NAMALWA (cell line): Measurements from ENCODE around the gene NUPR2.
"Not testable (repeated sequence)": the region's sequence is repeated elsewhere in the genome, so short reads cannot be mapped to it uniquely, and the experiment has no call there.

Source experiments
- DNase-seq: peaks from one replicate; pipeline ENCODE4 v3.0.0-alpha.2; 2015; ENCODE audit warnings: low spot score

The NUPR2 gene

DNA sequence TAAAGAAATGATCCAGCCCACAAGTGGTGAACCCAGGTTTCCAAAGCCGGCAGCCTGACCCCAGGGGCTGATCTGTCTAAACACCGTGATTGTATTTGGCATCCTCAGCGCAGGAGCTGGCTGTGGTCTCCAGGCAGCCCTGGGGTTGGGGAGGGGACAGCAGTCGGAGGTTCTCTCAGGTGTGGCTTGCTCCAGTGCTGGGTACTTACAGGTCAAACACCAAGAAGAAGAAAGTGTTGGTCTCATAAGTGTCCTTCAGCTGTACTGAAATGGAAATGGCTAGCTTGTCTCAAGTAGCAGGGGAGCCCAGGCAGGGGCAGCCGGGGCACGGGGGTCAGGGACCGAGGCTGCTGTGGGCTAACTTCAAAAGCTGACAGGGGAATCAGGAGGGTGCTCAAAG, 29.5 kb downstream of the NUPR2 start:
- DNase-seq = no peak

DNA sequence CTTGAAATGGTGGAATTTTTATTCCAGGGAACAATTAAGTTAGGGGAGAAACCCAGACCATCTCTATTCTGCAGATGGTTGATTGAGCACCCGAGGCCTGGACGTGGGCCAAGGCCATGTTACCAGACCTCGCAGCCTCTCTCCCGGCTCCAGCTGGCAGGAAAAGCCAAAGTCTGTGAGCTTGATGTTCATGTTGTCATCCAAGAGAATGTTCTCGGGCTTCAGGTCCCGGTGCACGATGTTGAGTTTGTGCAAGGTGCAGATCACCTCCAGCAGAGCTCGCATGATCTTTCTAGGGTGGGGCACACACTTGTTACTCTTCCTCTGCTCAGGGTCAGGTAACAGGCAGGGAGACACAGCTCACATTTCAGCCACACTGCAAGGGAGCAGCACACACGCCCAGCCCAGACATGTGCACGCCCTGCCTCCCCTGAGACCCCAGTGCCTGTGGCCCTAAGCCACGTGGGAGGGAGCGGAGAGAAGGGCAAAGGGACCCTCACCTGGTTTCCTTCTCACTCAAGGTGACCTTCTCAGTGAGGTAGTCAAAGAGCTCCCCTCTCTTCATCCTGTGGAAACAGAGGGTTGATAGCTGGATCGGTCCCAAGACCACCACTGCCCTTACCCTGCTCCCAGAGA, 32.9 kb downstream of the NUPR2 start:
- DNase-seq = no peak

DNA sequence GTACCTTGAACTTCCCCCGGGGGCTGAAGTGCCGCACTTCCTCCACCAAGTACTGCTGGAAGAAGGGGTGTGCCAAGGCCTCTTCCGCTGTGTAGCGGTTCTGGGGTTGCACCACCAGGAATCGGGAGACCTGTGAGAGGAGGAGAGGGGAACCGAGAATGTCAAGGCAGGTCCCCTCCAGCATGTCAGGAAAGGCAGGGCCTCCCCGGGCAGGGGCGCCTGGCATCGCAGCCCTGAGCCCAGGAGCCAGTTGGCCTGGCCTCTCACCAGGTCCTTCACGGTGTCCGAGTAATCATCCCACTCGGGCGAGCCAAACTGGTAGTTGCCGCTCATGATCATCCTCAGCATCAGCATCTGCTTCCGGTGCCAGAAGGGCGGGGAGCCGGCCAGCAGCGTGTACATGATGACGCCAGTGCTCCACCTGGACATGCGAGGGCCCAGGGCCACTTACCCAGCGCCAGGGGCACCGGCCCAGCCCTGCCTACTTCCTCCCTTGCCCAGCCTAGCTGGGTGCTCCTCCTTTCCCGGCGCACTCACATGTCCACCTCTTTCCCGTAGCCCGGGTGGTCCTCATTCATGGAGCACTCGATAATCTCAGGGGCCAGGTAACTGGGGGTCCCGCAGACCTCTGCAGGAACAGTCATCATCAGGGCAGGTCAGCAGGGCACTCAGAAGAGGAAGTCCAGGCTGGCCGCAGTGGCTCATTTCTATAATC, 34.4 kb downstream of the NUPR2 start:
- no peak for DNase-seq

DNA sequence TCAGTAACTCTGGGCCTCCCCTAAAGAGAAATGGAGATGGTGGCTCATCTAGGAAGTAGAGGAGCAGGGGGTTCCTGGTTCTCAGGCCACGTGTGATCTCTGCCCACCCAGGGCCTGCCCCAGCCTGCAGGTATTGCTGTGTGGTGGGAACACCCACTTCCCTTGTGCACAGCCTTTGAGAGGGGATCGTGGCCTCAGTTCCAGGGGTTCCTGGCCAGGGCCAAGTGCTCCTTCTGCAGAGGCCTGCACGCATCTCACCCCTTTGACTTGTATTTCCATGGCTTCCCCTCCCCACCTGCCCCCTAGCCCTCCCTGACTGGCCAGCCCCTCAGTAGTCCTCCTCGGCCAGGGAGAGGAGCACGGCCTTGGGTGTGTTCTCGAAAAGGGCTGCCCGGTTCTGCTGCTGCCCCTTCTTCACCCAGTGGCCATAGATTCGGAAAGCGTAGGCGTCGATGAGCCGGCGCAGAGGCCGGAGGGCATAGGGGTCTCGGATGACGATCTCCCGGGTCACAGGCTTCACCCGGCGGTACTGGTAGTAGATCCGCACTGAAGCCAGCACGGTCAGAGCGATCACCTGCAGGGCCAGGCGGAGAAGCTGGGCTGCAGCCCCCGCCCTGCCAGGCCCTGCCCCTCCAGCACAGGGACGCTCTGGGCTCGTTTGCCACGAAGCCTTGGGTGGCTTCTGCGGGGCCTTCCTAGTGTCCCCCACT, 35.3 kb downstream of the NUPR2 start:
- DNase-seq = not testable (repeated sequence)

DNA sequence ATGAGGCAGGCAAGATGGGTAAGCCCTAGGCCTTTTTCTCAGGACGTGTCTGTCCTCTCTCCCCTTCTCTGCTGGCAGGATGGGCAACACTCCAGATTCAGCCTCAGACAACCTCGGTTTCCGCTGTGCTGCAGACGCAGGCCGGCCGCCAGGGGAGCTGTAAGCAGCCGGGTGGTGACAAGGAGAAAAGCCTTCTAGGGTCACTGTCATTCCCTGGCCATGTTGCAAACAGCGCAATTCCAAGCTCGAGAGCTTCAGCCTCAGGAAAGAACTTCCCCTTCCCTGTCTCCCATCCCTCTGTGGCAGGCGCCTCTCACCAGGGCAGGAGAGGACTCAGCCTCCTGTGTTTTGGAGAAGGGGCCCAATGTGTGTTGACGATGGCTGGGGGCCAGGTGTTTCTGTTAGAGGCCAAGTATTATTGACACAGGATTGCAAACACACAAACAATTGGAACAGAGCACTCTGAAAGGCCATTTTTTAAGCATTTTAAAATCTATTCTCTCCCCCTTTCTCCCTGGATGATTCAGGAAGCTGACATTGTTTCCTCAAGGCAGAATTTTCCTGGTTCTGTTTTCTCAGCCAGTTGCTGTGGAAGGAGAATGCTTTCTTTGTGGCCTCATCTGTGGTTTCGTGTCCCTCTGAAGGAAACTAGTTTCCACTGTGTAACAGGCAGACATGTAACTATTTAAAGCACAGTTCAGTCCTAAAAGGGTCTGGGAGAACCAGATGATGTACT, 36.6 kb downstream of the NUPR2 start:
- no peak for DNase-seq

DNA sequence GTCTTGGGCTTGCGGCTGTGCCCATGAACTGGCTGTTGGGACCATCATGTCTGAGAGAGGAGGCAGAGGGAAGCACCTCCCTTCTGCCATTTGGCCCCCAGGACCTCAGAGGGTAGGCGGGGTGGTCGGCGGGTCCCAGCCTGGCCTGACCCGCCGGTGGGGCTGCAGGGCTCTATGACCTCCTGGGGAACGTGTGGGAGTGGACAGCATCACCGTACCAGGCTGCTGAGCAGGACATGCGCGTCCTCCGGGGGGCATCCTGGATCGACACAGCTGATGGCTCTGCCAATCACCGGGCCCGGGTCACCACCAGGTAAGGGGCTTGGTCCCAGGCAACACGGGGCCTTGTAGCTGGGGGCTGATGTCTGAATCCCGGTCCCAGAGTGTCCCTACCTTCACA, 38.0 kb downstream of the NUPR2 start:
- DNase-seq = no peak

DNA sequence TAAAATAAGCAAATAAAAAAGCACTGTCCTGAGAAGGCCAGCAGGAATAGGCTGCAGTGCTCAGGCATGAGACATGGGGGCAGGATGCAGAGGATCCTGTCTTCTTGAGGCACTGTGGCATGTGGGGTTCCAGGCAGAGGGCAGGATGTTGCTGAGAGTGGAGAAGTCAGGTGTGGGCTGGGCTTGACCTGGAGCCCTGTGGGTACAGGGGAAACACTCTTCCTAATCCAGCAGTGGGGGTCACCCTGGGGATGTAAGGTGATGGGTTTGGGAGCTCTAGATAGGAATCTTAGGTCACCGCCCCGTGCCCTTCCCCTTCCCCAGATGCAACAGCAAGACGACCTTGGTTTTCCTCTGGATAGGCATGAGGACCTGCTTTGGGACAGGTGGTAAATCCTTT, 38.5 kb downstream of the NUPR2 start:
- no peak for DNase-seq

DNA sequence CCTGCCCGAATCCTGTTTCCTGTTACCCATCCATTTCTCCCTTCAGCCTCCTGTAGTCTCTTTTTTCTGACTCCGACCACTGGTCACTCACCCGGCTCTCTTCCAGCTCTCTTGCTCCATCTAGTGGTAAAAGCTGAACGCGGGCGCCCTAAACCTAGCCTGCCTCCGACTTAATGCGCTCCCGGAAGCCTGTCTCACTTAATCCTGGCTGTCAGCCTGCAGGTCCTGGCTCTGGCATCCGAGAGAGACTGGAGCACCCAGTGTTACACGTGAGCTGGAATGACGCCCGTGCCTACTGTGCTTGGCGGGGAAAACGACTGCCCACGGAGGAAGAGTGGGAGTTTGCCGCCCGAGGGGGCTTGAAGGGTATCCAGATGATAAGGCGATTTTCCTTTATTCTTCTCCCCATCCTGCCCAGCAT, 41.8 kb downstream of the NUPR2 start:
- DNase-seq = peak; percentile 89

DNA sequence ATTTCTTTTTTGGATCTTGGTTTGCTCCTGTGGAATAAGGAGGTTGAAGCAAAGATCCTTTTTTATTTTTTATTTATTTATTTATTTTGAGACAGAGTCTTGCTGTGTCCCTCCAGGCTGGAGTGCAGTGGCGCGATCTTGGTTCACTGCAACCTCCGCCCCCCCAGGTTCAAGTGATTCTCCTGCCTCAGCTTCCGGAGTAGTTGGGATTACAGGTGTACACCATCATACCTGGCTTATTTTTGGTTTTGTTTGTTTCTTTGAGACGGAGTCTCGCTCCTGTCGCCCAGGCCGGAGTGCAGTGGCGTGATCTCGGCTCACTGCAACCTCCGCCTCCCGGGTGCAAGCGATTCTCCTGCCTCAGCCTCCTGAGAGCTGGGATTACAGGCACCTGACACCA, 49.8 kb downstream of the NUPR2 start:
- not testable (repeated sequence) for DNase-seq
